HG03064 (cell line): ENCODE results near the gene PAM16.
"Not testable (repeated sequence)": the region's sequence is repeated elsewhere in the genome, so short reads cannot be mapped to it uniquely, and the experiment has no call there.

Experiments used
- ATAC-seq: cut with Tn5 transposase; IDR thresholded peaks from one replicate; pipeline ENCODE4 v1.9.1; 2021; ENCODE audit warnings: low read depth; ENCODE audit not compliant: unreplicated experiment

PAM16 gene

DNA sequence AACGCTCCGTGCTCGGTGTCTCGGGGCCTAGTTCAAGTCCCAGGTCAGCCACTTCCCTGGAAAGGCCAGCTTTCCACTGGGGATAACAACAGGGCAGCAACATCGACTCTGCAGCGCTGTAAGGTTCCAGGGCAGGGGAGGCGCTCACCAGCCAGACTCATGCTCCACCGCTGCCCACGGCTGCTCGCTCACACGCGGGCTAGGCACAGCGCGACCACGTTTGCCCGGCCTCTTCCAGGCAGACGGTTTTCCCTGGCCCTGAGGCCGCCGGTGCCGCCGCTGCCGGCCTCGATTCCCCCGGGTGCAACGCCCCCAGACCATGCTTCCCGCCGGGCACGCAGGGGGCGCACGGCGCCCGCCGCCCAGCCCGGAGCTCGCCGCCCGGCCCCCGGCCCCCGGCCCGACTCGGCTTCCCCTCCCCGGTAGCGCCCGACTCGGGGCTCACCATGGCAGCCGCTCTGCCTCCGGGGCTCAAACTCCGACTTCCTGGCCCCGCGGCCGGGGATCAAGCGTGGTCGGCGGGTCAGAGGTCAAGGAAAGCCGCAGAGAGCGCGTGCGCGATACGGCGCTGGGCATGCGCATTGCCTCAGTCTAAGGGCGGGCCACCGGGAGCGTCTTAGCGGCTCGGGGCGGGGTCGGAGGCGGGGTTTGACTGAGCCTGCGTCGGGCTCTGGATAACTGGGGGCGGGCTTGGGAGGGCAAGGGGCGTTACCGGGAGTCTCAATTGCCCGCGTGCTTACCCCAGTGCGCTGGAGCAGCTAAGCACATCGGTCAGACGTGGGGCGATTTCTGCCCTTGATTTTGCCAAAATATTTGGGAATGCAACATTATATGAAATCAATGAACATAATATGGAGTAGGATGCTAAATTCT lies at the start of gene PAM16:
PAM16 (minus strand) TSS at position 535 of the 873 bp plus-strand sequence; CDS start at position 448, 87 bp downstream.
- ATAC-seq: peak; percentile 80

DNA sequence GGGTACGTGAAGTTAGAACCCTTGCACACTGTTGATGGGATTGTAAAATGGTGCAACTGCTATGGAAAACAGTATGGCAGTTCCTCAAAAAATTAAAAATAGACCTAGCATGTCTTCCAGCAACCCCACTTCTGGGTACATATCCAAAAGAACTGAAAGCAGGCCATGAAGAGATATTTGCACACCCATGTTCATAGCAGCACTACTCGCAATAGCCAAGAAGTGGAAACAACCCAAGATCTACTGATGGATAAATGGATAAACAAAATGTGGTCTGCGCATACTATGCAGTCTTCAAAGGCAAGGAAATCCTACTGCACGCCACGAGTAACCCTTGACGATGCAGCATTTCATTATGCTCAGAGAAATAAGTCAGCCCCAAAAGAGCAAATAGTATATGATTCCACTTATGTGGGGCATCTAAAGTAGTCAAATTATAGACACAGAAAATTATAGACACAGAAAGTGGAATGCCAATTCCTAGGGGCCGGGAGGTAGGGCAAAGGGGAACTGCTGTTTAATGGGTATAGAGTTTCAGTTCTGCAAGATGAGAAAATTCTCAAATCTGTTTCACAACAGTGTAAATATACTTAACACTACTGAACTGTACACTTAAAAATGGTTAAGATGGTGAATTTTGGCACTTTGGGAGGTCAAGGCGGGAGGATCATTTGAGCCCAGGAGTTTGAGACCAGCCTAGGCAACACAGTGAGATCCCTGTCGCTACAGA lies 48.0 kb upstream of the PAM16 start:
- ATAC-seq: no peak

DNA sequence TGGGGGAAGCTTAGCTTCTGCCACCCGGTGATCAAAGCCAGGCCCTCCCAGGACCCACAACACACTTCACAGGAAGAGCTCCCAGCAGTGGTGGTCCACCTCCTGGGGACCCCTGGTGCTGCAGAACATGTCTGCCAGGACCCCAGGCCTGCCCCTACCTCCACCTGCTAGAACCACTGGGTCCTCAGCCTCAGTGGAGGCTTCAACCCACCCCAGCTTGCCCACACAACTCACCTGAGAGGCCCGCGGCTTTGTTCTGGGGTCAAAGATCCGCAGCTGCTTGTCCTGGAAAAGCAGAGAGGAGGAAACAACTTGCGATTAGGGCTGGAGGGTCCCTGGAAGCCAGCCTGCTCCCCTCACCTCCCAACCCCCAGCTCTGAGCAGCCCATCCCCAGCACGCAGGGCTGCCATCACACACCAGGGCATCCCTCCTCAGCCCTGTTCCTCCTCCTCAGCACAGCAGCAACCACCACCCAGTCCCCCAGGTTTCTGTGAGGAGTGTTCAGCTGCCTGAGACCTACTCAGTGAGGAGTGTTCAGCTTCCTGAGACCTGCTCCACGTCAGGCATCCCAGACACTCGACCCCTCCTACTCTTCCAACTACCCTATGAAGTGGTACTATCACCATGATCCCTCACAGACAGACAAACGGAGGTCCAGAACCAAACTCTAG lies 44.1 kb upstream of the PAM16 start:
- no peak for ATAC-seq

DNA sequence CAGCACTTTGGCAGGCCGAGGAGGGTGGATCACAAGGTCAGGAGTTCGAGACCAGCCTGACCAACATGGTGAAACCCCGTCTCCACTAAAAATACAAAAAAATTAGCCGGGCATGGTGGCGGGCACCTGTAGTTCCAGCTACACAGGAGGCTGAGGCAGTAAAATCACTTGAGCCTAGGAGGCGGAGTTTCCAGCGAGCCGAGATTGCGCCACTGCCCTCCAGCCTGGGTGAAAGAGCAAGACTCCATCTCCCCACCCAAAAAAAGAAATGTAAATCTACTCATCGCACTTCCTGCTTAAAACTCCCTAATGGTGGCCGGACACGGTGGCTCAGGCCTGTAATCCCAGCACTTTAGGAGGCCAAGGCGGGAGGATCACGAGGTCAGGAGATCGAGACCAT lies 42.7 kb upstream of the PAM16 start:
- not testable (repeated sequence) for ATAC-seq

DNA sequence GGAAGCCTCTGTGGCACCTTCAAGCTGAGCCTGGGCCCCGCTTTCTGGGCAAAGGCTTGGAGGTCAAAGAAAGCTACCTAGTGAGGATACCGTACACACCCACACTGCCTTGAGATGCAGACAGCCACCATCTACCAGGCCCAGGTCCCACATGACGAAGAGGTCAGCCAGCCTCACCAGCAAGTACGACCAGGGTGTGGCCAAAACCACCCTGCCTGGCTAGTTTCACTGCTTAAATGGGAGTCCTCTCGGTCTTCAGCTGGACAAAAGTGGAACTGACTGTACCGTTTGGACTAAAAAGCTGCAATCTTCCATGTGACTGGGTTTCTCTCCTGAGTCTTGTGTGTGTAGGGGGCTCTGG lies 42.1 kb upstream of the PAM16 start:
- no peak for ATAC-seq

DNA sequence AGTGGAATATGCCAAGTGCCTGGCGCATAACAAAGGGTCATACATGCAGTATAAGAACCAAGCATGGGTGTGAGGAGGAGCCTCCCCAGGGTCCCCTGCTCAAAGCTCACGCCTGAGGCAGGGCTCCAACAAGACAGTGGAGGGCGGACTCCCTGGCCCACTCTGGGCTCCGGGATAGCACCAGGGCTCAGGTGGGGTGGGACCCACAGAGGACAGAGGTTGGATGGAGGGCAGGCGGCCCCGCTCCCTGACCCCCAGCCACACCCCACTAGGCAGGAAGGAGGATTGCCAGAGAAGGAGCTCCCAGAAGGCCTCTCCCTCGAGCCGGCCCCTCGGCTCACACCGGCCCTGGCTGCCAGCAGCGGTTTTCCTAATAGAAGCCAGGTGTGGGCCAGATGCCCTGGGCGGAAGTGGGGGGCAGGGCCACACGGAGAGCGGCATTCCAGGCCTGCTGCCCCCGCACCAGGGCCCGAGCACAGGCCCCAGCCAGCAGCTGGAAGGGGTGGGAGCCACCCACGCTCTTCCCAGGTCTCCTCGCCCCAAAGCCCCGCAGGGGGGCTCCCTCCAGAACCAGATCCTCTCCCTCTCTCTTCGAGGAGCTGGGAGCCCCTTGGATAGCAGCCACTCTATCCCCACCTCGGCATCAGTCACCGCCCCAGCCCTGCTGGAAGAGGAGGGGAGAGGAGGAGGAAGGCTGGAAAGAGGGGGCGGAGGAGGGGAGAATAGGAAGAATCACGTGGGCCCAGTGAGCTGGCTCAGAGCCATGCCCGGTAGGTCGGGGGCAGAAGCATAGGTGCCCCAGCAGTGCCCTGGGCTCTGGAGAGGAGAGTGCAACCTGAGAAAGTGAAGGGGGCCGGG lies 41.5 kb upstream of the PAM16 start:
- ATAC-seq: no peak

DNA sequence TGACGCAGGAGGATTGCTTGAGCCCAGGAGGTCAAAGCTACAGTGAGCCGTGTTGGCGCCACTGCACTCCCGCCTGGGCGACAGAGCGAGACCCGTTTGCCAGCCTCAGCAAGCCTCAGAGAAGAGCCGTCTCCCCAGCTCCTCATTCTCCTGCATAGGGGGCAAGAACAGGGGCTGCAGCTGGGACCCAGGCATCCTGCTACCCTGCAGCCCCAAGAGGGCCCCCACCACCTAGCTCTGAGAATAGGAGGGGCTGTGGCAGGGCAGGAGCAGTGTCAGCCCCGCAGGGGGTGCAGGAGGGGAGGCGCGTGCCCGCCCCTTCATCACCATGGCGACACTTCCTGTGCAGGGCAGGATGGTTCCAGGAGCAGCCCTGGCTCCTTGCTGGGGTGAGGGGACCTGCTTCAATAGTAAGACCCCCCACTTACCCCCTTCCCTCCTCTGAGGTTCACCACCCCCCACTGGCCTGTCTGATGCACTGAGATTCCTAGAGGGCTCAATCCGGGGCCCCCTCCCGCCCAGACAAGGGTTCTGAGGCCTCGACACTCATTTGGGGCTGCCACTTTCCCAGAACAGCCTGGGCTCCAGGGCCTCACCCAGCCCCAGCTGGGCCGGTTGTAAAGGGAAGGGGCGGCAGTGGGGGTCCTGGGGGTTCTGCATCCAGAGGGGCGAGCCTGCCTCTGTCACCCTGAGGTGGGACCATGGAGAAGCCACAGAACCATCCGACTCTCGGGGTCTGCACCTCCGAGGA lies 40.7 kb upstream of the PAM16 start:
- ATAC-seq: no peak

DNA sequence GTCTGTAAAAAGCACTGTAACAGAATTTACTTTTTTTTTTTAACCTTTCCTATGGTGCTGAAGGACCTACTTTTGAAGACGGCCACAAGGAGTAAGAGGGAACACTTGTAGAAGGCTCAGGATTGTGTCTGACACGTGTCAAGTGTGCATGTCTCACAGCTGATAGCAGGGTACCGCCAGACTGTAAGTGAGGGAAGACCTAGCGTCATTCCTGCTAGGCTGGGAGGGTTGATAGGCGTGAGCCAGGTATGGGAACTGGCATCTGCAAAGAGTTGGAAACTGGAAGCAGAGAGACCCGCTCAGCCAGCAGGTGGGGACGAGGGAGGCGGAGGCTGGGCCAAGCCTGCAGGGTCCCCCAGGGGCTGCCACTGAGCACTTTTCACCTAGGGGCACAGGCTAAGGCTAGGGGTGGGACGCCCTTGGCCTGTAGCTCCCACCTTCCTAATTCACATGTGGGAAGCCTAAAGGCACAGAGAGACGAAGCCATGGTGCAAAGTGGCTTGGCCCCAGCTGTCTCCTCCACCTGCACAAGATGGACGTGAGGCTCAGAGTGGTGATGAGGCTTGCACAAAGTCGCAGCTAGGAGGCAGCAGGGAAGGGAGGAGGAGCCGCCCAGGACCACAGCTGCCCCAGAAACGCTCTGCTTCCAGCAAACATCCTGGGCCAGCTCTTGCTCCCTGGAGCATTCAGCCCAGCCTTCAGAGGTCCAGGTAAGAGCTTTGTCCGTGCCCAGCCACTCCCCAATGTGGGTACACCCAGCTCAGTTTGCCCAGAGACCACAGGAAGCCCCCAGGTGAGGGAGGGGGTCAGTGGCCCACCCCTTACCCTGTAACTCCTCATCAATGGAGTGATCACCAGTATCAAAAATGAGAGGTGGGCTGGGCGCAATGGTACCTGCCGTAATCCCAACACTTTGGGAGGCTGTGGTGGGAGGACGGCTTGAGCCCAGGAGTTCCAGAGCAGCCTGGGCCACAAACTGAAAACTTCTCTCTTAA lies 39.4 kb upstream of the PAM16 start:
- ATAC-seq: no peak

DNA sequence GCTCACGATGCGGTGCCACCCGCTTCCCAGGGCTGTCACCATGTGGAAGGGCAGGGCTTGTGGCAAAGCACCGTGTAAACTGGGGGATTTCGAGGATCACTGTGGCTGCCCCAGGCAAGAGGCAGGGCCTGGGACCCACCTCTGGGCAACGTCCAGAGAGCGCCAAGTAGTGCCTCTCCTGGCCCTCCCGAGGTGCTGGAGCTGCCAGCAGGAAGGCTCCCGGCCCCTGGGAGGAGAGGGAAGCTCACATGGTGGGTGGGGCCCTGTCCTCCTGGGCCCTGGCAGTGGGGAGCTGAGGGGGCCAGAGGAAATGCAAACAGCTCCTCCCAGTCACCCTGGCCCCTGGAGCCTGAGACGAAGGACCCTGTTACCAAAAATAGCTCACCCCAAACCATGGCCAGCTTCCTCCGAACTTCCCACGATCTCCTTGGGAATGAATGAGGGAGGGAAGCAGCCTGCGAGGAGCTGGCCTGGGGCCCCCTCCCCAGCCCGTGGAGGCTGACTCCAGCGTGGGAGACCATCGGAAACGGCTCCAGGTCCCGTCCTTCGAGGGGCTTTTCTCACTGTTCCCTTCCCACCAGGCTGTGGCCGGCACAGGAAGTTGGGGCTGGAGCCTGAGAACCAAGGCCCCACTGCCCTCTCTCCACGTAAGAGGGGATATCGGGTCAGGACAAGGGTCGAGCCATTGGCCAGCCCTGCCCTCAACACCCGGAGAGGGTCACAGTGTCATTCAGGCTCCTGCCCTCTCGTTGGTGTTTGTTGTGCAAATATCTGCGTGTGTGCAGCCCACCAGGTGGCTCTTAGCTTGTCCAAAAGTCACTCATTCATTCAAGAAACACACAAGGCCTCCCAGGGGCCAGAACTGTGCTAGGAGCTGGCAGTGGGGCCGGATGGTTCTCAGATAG lies 38.2 kb upstream of the PAM16 start:
- ATAC-seq: no peak

DNA sequence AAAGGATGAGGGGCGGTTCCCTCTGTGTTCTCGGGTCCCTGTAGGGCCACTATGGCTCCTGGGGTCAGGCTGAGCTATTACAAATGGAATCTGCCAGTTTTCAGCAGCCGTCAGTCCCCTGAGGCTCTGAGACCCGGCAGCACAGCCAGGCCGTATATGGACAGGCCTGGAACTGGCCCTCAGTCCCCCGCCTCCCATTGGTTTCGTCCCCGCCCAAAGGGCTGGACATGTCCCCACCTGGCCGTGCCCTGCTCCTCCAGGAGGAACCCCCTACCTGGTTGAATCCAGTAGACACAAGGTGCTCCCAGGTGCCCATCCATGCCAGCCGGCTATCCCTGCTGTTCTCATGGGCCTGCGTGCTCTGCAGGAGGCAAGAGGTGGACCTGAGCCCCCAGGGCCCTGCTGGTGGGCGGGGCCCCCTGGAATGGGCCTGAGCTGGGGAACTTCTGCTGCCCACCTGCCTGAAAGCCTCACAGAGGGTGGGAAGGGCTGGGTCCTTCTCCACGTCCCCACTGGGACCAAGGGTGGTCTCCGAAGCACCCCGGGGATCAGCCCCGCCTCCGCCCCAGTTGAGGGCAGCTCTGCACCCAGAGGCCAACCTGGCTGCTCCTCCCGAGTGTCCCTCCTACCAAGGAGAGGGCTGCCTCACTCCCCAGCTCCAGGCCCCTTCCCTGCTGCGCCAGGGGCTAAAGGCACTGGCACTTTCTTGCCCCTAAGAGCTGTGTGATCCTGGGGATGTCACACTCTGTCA lies 37.3 kb upstream of the PAM16 start:
- ATAC-seq: no peak

DNA sequence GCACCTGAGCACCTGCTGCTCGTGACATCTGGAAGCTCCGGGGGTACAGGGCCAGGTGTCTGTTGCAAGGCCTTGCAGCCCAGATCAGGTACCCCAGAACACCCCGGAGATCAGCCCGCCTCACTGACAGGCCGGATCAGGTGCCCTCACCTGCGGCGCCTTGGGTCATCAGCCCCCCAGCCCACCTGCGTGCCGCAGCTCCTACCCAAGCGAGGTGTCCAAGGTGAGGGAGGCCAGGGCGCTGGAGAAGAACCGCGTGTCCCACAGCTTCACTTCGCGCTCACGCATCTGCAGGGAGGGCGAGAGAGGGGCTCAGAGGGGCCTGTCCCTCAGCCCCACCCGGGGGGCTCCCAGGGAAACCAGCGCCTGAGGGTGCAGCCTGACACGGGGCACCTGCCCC lies 36.7 kb upstream of the PAM16 start:
- ATAC-seq: no peak

DNA sequence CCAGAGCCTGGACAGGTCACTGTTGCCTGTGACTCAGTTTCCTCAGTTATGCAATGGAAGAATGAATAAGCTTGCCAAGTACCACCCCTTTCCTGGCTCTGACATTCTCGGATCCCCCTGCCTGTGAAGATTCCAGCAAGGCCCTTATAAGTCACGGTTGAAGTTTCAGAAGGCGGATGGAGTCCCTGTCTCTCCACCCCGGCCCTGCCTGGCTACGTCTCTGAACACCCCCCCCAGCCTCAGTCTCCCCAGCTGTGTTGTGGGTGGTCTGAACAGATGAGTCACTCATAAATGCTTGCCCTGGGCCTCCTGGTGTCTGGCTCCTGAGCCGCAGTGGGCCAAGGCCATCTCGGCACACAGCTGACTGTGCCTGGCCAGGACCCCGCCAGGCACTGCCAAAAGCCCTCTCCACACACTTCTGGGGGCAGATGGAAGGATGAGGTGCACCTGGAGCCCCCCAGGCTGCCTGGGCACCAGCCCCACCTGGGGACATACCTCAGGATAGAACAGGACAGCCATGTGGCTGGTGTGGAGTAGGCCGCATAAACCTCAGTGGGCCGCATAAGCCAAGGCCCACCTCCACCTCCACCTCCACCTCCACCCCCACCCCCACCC lies 35.9 kb upstream of the PAM16 start:
- ATAC-seq: no peak

DNA sequence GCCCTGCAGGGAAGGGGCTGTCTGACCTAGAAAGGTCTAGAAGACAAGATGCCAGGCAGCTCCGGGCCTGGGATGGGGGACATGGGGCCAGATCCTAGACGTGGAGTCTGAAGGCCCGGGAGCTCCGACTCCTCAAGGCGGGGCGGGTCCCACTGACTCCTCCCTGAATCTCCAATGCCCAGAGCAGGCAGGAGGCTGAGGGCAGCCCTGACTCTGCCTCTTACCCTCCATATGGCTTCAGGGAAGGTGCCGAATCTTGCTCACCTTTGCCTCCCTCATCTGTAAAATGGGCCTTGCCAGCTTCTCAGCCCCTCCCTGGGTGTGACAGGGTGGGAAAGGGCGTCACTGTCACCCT lies 35.3 kb upstream of the PAM16 start:
- ATAC-seq: no peak

DNA sequence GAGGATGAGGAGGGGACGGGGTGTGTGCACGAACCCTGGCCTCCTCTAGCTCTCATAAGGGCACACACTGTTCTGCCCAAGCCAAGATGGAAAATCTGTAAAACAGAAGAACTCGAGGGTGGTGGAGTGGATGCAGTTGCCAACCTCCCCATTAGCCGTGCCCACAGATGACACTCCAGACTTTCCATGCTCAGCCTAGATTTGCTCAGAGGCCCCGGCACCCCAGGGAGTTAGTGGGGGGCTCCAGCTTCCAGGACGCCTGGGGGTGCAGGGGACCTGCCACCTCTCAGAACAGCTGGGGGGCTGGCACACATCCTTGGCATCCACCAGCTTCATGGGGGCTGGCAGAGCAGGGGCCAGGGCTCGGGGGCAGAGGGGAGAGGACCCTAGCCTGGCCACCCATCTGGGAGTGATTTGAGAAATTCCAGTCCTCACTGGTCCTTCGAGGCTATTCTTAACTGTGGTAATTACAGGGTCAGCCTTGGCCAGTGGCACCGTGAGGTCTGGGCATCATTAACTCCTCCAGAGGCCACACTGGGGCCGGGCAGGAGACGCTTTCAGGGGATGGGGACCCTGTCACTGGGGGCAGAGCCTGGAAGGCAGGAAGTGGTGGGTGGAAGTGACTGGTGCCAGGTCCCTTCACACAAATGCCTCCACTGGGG lies 34.8 kb upstream of the PAM16 start:
- ATAC-seq: no peak

DNA sequence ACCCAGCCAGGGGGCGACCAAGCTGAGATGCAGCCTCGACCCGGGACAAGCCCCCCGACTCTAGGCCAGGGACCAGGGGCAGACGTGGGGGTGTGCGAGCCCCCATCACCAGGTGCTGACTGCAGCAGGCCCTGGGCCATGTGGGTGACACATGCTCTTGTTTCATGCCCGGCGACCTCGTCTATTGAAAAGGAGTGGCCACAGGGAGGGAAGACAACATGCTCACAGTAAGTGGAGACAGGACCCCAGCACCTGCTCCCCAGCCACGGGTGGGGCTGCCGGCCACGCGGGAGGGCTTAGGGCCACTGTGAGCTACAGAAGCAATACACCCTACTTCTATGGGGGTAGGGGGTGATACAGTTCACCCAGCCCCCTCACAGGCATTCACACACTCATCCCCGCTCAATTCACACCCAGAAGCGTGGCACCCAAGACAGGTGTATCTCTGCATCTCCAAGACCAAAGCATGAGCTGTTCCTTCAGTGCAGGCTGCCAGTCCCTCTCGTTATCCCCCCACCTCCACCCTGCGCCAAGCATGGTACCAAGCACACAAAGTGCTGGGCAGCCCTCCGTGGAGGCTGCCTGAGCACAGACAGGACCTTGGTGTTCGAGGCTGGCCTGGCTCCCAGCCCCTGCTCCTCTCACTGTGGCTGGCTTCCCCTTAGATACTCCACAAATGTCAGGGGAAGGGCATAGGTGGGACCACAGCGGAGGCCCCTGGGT lies 34.1 kb upstream of the PAM16 start:
- no peak for ATAC-seq
